Measurements from ENCODE around the gene UEVLD.
A peak's percentile ranks its signal among the peaks of the same experiment; 100 is the strongest.
"Not testable (repeated sequence)": the region's sequence is repeated elsewhere in the genome, so short reads cannot be mapped to it uniquely, and the experiment has no call there.

Gene UEVLD

DNA sequence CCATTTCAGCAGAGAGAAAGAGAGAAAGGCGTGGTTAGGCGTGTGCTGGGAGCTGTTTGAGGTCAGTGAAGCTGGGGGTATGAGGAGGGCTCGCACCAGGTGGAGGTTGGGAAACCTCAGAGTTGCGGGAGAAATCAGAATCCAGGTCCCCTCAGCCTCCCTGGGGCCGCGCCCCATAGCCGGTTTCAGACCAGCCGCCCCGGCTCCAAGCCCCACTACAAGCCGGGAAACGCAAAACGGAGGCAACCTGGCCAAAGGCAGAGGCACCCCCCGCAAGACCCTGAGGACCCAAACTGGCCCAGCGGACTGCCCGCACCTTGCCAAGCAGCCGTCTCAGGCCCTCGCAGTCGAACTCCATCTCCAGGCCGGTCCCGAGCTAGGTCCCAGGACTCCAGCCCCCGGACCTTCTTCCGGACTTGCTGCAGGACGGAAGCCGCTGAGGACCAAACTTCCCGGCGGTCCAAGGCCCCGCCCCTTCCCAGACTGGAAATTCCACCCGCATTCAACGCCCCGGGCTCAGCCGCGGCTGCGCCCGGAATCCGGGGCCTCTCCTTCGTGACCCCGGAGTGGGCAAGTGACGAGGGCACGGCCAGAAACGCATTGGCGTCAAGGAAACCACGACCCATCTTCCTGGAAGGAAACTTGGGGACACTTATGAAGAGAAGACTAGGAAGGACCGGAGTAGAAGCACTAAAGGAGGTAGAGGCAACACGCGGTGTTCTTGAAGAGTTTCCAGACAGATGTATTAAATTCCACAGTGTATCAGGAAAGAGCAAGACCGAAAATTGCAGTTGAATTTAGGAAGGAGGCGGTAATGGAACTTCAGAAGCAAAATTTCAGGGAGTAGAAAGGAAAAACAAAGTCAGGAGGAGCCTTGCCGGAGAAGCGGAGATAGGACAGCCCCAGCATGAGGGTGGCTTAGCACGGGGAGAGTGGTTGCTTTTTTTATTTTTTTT is at the start of gene UEVLD:
UEVLD (minus strand) TSS at position 438 of the 956 bp plus-strand sequence; CDS start at position 358, 80 bp downstream.
- peak; percentile 57 for DNase-seq (ENCODE audit: insufficient read length, low spot score)
- peak; percentile 73 for FAIRE-seq

DNA sequence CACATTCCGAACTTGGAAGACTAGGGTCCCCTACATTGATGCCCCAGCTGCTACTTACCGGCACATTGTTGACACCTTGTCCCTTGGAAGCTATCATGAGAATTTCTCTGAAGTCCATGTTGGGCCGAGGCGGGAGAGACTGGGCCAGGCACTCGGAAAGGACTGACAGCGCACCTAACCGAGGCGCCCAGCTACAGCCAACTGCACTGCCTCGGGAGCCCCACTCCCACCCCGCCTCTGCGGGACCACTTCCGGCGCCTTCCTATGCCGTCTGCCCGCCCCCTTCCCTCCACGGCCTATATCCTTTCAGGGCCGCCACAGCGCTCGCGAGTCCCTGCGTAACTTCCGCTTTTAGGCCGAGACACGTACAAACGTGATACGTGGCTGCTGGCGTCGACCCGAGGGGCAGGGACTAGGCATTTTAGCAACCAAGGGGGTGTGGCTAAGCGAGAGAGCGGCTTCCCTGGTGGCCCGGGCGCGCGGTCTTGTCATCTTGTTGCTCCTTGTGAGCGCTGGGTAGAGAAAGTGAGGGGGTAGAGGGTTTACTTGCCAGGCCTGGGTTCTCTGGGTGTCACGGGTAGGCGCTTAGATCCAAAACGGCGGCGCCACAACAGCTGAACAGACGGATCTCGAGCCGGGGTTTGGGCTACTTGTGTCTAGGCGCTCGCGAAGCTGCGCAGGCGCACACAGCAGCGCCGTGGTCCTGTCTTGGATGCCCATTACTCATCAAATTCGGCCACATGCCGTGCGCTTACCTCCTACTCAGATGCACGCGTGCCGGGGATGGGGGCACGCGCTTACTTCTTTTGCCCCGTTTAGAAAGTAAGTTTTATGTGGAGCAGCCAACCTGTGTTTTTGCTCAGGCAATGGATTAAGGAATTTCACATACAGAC is 45.9 kb upstream of the UEVLD start, which contains the start of gene SPTY2D1:
SPTY2D1 (minus strand) TSS at position 203 of the 893 bp plus-strand sequence; CDS start at position 118, 85 bp downstream.
- DNase-seq (ENCODE audit: insufficient read length, low spot score) (peak; percentile 82), FAIRE-seq (peak; percentile 100)

- peak; percentile 94 for FAIRE-seq
- DNase-seq (ENCODE audit: insufficient read length, low spot score) = peak; percentile 40
These were observed 45.0 kb upstream of the UEVLD start for GRCh38 chr11:18633256-18634139.

DNA sequence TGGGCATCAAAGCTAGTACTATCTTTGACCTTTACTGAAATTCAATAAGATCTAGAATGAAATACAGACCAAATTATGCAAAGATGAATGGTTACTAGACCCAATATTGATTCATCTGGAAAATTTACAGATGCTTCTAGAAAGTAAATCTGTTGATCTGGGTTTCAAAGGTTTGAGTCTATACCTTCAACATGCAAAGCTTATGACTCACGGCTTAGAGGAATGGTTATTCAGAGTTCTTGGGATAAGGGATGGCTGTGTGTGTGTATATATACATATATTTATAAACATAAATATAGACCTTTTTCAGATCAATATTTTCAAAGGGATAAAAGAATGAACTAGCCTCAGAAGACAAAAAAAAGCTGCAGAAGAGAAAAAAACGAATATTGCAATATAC is 44.3 kb upstream of the UEVLD start:
- DNase-seq (ENCODE audit: insufficient read length, low spot score) (no peak), FAIRE-seq (no peak)

DNA sequence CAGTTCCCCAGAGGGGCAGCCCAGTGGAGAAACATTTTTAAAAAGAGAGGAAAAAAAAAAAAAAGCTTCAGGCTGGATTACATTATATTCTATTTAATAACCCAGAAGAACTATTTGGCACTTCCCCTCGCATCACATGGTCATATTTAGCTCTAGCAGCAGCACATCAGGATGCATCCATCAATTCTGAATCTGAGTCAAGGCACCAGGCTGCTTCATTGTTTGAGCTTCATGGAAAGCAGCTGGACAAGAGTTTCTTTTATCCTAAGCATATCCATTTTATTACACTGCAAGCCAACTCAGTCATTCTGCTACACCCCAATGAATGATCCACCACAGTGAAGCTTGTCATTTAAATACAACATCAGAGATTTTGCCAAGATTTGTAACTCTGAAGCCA is 35.6 kb upstream of the UEVLD start:
- FAIRE-seq = no peak
- DNase-seq (ENCODE audit: insufficient read length, low spot score) = no peak

DNA sequence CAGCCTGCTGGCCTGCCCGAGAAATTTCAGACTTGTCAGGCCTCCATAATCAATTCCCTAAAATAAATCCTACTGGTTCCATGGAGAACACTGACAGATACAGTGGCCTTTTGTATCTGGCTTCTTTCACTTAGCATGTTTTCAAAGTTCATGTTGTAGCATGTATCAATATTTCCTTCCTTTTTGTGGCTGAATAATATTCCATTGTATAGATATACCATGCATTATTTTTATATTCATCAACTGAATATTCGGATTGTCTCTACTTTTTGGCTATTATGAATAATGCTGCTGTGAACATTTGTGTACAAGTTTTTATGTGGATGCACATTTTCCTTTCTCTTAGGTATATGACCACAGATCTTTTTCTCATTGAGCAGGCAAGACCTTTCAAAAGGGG is 35.2 kb upstream of the UEVLD start:
- FAIRE-seq (no peak), DNase-seq (ENCODE audit: insufficient read length, low spot score) (no peak)

GRCh38 chr11:18618342-18619025 is 29.9 kb upstream of the UEVLD start:
- FAIRE-seq = peak; percentile 60
- no peak for DNase-seq (ENCODE audit: insufficient read length, low spot score)

DNA sequence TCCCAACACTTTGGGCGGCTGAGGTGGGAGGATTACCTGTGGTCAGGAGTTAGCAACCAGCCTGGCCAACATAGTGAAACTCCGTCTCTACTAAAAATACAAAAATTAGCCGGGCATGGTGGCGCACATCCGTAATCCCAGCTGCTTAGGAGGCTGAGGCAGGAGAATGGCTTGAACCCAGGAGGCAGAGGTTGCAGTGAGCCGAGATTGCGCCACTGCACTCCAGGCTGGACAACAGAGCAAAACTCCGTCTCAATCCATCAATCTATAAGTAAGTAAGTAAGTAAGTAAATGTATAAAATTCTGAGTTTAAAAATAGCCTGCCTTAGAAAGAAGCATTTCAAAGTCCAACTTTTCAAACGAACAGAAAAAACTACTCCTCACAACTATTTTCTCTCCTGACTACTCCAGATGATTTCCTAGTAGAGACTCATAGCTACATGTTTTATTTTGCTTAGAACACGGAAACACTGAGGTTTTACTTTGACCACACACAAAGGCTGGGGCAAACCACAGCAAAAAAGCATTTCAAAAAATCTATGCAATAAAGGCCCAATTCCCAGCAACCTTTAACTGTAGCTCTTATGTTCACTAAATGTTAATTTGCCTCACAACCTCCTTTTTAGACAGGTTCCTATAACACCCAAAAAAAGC is 29.3 kb upstream of the UEVLD start:
- DNase-seq (ENCODE audit: insufficient read length, low spot score) (no peak), FAIRE-seq (peak; percentile 76)

DNA sequence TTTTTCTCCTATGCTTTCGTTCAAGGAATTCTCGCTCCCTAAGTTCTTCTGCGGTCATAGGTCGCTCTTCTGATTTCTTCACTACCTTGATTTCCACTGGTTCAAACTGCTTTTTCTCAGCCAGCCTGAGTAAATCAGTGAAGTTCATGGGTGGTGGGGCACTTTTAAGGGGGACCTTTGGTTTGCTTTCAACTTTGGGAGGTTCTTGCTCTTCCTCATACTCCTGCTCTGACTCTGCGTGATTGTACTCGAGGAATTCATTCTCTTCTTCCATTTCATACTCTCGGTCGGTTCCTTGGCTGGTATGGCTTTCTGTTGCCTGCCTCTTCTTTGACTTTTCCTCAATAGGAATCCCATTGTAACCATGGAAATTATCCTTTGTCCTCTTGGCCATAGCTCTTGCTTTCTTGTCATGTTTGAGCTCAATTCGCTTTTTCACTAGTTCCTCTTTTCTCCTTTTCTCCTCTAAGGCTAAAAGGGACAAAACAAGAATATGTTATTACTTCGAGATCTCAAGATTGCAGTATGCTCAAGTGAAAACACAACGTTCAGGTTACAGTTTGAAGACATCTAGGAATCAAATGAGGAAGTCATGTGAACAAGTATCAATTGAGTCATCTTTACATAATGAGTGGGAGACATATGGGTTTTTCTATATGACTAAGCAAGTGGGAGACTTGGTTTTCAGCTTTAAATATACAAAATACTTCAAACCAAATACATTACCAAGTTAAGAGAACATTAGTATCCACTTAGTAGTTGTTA is 27.3 kb upstream of the UEVLD start:
- FAIRE-seq = peak; percentile 97
- DNase-seq (ENCODE audit: insufficient read length, low spot score) = peak; percentile 48

GRCh38 chr11:18614667-18615066 is 26.1 kb upstream of the UEVLD start:
- DNase-seq (ENCODE audit: insufficient read length, low spot score) (no peak), FAIRE-seq (no peak)

GRCh38 chr11:18612394-18612793 is 23.9 kb upstream of the UEVLD start:
- FAIRE-seq (peak; percentile 62), DNase-seq (ENCODE audit: insufficient read length, low spot score) (no peak)

DNA sequence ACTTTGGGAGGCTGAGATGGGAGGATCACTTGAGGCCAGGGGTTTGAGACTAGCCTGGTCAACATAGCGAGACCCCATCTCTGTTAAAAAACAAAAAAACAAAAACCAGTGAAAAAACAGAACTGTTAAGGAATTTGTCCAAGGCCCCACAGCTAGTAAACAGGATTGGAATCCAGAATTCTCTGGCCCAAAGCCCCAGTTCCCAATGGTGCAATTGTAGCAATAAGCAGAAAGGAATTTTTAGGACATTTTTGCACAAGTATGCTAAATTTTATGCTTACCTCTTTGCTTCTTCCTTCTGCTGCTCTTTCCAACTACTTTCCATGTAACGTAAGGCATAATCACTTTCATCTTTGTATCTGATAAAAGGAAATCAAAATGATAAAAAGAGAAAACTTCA is 22.7 kb upstream of the UEVLD start:
- no peak for FAIRE-seq
- no peak for DNase-seq (ENCODE audit: insufficient read length, low spot score)

- no peak for FAIRE-seq
These were observed 19.8 kb upstream of the UEVLD start for GRCh38 chr11:18608376-18608775.

DNA sequence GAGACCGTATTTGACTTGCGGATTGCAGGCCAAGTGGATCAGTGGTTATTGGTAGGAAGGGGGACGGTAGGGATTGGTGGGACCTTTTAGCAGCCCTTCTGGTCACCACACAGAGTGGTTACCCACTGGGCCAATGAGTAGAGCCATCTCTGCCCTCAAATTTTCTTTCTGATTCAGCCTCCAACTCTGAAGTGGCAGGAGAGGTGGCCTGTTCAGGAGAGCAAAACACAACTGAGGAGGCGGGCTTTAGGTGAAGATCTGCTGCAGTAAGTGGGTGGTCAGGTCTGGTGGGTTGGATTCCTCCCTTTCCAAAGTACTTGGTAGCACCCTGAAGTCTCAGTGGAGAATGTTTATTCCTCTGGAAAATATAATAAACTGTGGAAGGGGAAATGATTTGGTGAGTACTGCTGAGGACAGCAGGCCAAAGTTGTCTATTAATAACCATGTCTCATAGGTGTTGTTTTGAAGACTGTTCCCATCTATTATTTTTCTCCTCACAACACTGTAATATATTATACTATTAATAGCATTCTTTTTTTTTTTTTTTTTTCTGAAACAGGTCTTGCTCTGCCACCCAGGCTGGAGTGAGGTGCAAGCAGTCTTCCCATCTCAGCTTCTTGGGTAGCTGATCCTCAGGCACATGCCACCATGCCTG is 12.5 kb upstream of the UEVLD start:
- FAIRE-seq (no peak), DNase-seq (ENCODE audit: insufficient read length, low spot score) (no peak)

More at GRCh38 chr11:18608376-18608775, 19.8 kb upstream of the UEVLD start:
- DNase-seq (ENCODE audit: insufficient read length, low spot score) = no peak

GRCh38 chr11:18599739-18600230 is 11.3 kb upstream of the UEVLD start, which contains the start of gene MISFA:
Gene MISFA (plus strand): TSS chr11:18599789. CDS start chr11:18599929, 140 bp downstream.
- DNase-seq (ENCODE audit: insufficient read length, low spot score) (no peak), FAIRE-seq (no peak)

DNA sequence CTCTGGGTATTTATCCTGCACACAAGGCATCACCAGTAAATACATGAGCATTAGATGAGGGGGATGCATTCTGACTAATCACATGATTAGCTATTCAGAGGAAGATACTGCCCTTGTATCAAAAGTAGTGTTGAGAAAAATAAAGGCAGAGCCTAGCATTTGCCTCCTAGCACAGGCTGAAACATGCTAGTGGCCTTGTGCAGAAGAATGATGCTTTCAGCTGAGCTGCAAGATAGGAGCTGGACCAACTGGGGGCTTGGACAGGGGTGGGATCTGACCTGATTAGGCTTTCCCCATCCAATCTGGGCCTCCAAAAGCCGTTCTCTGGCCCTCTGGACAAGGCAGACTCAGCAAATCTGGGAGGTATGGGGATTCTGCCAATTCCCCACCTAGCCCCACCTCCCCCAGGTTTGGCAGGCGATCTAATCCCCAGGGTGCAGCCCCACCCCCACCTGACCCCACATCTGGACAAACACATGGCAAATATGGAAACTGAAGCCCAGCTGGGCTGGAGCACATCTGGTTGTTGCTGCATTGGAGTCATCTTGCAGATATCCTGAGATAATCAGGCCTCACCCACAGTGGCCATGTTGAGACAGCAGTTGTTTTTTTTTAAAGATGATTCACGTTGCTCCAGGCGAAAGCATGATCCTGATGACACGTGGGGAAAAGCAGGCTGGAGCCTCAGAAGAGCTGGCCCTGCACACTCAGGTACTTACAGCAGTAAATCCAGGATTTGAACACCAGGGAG is 6.6 kb upstream of the UEVLD start:
- DNase-seq (ENCODE audit: insufficient read length, low spot score) = no peak
- FAIRE-seq = no peak

DNA sequence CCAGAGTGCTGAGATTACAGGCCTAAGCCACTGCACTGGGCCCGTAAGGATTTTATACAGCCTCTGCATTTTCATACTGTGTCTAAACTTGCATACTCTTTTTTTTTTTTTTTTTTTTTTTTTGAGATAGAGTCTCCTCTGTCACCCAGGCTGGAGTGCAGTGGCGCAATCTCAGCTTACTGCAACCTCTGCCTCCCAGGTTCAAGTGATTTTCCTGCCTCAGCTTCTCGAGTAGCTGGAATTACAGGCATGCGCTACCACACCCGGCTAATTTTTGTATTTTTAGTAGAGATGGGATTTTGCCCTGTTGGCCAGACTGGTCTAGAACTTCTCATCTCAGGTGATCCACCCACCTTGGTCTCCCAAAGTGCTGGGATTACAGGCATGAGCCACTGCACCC is 5.6 kb upstream of the UEVLD start:
- FAIRE-seq; DNase-seq (ENCODE audit: insufficient read length, low spot score): not testable (repeated sequence)
